ENCODE data around the gene CDH12. TPM values are rescaled to one million over a fixed set of nuclear protein-coding genes. Genes with fewer than 3 reads are reported as not detected.

CDH12 gene
- total RNA-seq, 1 experiment from 2014 or later: not detected

GRCh38 chr5:22354956-22355355, 498.2 kb downstream of the CDH12 start:
- H3K79me1 ChIP-seq (ENCODE audit: insufficient read depth, low read depth, low read length, poor library complexity, severe bottlenecking): no peaks in the 10 kb centered on the region
- no peak overlapping the region for H4K8ac ChIP-seq (replicated peaks; ENCODE audit: insufficient read length, low read depth, low read length)
- no peak for TF ChIP-seq CTCF (conservative IDR thresholded peaks at IDR 0.05)
- no peak overlapping the region for H4K91ac ChIP-seq (ENCODE audit: insufficient read length, low read depth, low read length)
- H2BK15ac ChIP-seq (ENCODE audit: low read depth, low read length): no peak overlapping the region
- Mint-ChIP-seq H3K9me3 (no peaks in the 10 kb centered on the region), H3K27ac (no peak overlapping the region), H3K4me1 (no peaks in the 10 kb centered on the region), H3K27me3 (ENCODE audit: low read depth) (no peaks in the 10 kb centered on the region), H3K4me3 (no peak overlapping the region), H3K36me3 (ENCODE audit: insufficient read depth in 1 of 3, low read depth in 3 of 3) (no peaks in the 10 kb centered on the region)
- no peaks in the 10 kb centered on the region for H3K9me3 ChIP-seq (ENCODE audit: control insufficient read depth, low read depth, low read length)
- no peak overlapping the region for H3K9ac ChIP-seq (ENCODE audit: extremely low read depth, insufficient read length, low read length)
- no peaks in the 10 kb centered on the region for H4K20me1 ChIP-seq (ENCODE audit: control insufficient read depth, insufficient read depth, insufficient read length)
- no peak overlapping the region for H2BK5ac ChIP-seq (ENCODE audit: insufficient read length, low read length)
- H3K79me2 ChIP-seq (ENCODE audit: insufficient read depth, low read length): no peaks in the 10 kb centered on the region
- H3K4me1 ChIP-seq (ENCODE audit: insufficient read depth, low read length): no peaks in the 10 kb centered on the region
- no peak overlapping the region for H3K56ac ChIP-seq (ENCODE audit: insufficient read length, low read depth, low read length)
- no peak overlapping the region for H3K14ac ChIP-seq (ENCODE audit: insufficient read depth, low read length)
- H3K23me2 ChIP-seq (ENCODE audit: insufficient read length, low read depth, low read length, poor library complexity, severe bottlenecking): no peaks in the 10 kb centered on the region
- no peak overlapping the region for H3K4ac ChIP-seq (ENCODE audit: low read depth, low read length)
- H3K27me3 ChIP-seq (ENCODE audit: insufficient read depth, low read length): no peaks in the 10 kb centered on the region
- no peak overlapping the region for H3K4me2 ChIP-seq (ENCODE audit: insufficient read depth, insufficient read length, low read length)
- H2BK12ac ChIP-seq (ENCODE audit: insufficient read length, low read depth, low read length): no peak overlapping the region
- H3T11ph ChIP-seq (ENCODE audit: low read length): no peak overlapping the region
- no peak overlapping the region for H3K27ac ChIP-seq (ENCODE audit: insufficient read length, low read depth, low read length)
- no peak overlapping the region for H3K23ac ChIP-seq (ENCODE audit: insufficient read length, low read depth, low read length)
- no CpG with 5 or more reads among the region's 3 CpGs for WGBS (ENCODE audit: extremely low coverage, insufficient read length, low lambda C conversion rate)
- H2AK5ac ChIP-seq (ENCODE audit: insufficient read length, low read length): no peak overlapping the region
- H3K18ac ChIP-seq (ENCODE audit: insufficient read length, low read depth, low read length): no peak overlapping the region
- no peak overlapping the region for H2AFZ ChIP-seq (ENCODE audit: low read length)
- no peak overlapping the region for H2BK20ac ChIP-seq (ENCODE audit: low read depth, low read length, poor library complexity, severe bottlenecking)
- no peak overlapping the region for H4K5ac ChIP-seq (ENCODE audit: insufficient read length, low read depth, low read length)
- no peak for DNase-seq
- no peak overlapping the region for H2BK120ac ChIP-seq (ENCODE audit: low read depth, low read length, poor library complexity, severe bottlenecking)
